Liver (tissue), 3 donors: ENCODE results near the gene DDX39A.

Source experiments
- CTCF ChIP-seq: fragments of 150-350 bp; IDR thresholded peaks from 2 replicates; pipeline ENCODE4 v1.5.1; 2017; ENCODE audit warnings: improper control_type of control experiment, low read depth, low read length; ENCODE audit not compliant: missing input control
- FOXA1 ChIP-seq: IDR thresholded peaks from 2 replicates; pipeline ENCODE4 v1.6.1; 2016; ENCODE audit warnings: antibody characterized with exemption
- JUND ChIP-seq, 2 donors: IDR thresholded peaks; 2 replicates each; pipeline ENCODE4 v1.6.1; 2016; ENCODE audit warnings: antibody characterized with exemption in 2 of 2
- MAX ChIP-seq: IDR thresholded peaks from 2 replicates; pipeline ENCODE4 v1.6.1; 2016; ENCODE audit warnings: antibody characterized with exemption
- TAF1 ChIP-seq: conservative IDR thresholded peaks from 2 replicates; pipeline ENCODE4 v1.6.1; 2016; ENCODE audit warnings: antibody characterized with exemption, mild to moderate bottlenecking
- TF ChIP-seq, protein P1 (sequence below): IDR thresholded peaks from 2 replicates; pipeline ENCODE4 v1.6.1; 2016; ENCODE audit warnings: antibody characterized with exemption
- donor health status: healthy.
- donor health status: healthy.

DNA sequence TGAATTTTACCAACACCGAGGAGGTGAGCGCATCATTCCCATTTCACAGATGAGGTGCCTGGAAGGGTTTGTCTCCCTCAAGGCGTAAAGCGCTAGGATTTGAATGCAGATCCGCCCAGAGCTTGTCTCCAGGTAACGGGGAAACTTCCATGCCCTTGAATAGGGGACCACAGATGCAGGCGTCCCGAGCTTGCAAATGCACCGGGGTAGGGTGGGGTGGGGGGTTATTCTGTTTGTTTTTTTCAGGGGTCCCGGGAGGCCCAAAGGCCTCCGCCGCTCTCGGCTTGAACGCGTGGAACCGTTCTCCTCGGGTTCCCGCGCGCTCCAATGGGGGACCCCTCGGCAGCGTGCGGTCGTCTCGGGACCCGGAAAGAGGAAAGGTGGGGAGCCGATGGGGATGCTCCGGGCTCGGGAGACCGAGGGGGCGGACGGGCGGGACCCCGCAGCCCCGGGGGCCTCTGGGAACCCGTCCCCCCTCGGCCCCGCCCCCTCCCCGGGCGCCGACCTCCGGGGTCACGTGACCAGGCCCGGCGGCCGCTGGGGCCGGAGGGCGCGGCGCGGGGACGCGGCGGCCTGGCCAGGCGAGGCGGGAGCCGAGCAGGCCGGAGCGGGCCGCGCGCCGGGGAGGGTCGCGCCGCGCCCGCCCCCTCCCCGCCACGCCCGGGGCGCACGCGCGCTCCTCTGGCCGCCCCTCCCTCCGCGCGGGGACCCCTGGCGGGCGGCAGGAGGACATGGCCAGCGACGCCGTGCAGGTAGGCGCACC, 13.8 kb upstream of the DDX39A start, which contains the start of gene PKN1:
- TF ChIP-seq, protein P1, sequence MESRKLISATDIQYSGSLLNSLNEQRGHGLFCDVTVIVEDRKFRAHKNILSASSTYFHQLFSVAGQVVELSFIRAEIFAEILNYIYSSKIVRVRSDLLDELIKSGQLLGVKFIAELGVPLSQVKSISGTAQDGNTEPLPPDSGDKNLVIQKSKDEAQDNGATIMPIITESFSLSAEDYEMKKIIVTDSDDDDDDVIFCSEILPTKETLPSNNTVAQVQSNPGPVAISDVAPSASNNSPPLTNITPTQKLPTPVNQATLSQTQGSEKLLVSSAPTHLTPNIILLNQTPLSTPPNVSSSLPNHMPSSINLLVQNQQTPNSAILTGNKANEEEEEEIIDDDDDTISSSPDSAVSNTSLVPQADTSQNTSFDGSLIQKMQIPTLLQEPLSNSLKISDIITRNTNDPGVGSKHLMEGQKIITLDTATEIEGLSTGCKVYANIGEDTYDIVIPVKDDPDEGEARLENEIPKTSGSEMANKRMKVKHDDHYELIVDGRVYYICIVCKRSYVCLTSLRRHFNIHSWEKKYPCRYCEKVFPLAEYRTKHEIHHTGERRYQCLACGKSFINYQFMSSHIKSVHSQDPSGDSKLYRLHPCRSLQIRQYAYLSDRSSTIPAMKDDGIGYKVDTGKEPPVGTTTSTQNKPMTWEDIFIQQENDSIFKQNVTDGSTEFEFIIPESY, result no peak
- no peak for TF ChIP-seq TAF1
- TF ChIP-seq CTCF, result no peak
- TF ChIP-seq FOXA1, result no peak
- no peak for TF ChIP-seq MAX
- TF ChIP-seq JUND (IDR thresholded peaks at IDR 0.05), result no peak
